ENCODE data around the gene SKOR2. TPM values are rescaled to one million over a fixed set of nuclear protein-coding genes. Genes with fewer than 3 reads are reported as not detected.

Gene SKOR2
- total and polyA plus RNA-seq, 2 of the 4 experiments (the other 2 are of a cell fraction) = not detected

- peaks cover 9% of the 10 kb centered on the region for H3K9me3 ChIP-seq (ENCODE audit: control insufficient read depth, insufficient read depth, low read length)
- H3K79me1 ChIP-seq (ENCODE audit: low read depth in 1 of 2, low read length in 2 of 2) = no peaks in the 10 kb centered on the region
- no peak overlapping the region for H3K4ac ChIP-seq (ENCODE audit: low read depth, low read length)
- no peak overlapping the region for H3K27ac ChIP-seq (ENCODE audit: insufficient read depth, low read length)
- H3K27me3 ChIP-seq (ENCODE audit: control insufficient read depth, insufficient read depth, low read length) = peaks cover 49% of the 10 kb centered on the region
- H3K18ac ChIP-seq (ENCODE audit: low read depth, low read length) = no peak overlapping the region
- H3K9me1 ChIP-seq (ENCODE audit: insufficient read depth, low read length) = no peaks in the 10 kb centered on the region
- no peak overlapping the region for H2BK20ac ChIP-seq (ENCODE audit: low read depth, low read length)
- H2BK5ac ChIP-seq (ENCODE audit: low read depth, low read length, poor library complexity, severe bottlenecking) = no peak overlapping the region
- no peak overlapping the region for H3K4me2 ChIP-seq (ENCODE audit: low read depth, low read length)
- dilution Hi-C loops (cut with HindIII; ENCODE audit: low sequenced_read_pairs, unreplicated experiment) (no loop called here), intact Hi-C loops (cut with micrococcal nuclease) (no loop called here), in situ Hi-C loops (cut with MboI; ENCODE audit: low sequenced_read_pairs) (no loop called here)
- ATAC-seq (ENCODE audit: low read depth) (no peak), DNase-seq (no peak)
- H3K56ac ChIP-seq (ENCODE audit: extremely low read depth, insufficient read depth, low read length) = no peak overlapping the region
- H4K91ac ChIP-seq (ENCODE audit: insufficient read depth, low read depth, low read length) = no peak overlapping the region
- H2AFZ ChIP-seq (replicated peaks; ENCODE audit: low read length, poor library complexity) = no peak overlapping the region
- H3K14ac ChIP-seq (replicated peaks; ENCODE audit: low read depth, low read length) = no peak overlapping the region
- H3K9ac ChIP-seq (ENCODE audit: low read depth, low read length) = no peak overlapping the region
- no peak overlapping the region for H3K4me3 ChIP-seq (ENCODE audit: insufficient read depth, low read depth, low read length)
- no peak overlapping the region for H2BK120ac ChIP-seq (ENCODE audit: low read depth, low read length)
- no TSS peak for BruUV-seq (replicated peaks)
- 4% methylated on average over 22 of the region's 47 CpGs; no CpG with 5 or more reads in 1 of the 2 experiments for WGBS, 2 experiments (ENCODE audit: extremely low coverage in 2 of 2, insufficient read length in 1 of 2)
- TF ChIP-seq MXI1 (IDR thresholded peaks at IDR 0.05; ENCODE audit: borderline replicate concordance, low read depth, low read length) = no peak
- TF ChIP-seq MAFK (IDR thresholded peaks at IDR 0.05; ENCODE audit: low read depth, low read length) = no peak
- no peak for TF ChIP-seq CHD1 (IDR thresholded peaks at IDR 0.05; ENCODE audit: low read depth, low read length)
- H3K4me1 ChIP-seq (ENCODE audit: control insufficient read depth, insufficient read depth, low read length) = no peaks in the 10 kb centered on the region
- no peaks in the 10 kb centered on the region for H3K36me3 ChIP-seq (ENCODE audit: control insufficient read depth, insufficient read depth, low read length)
- CTCF ChIA-PET = no interaction called here
- no peak overlapping the region for H2BK15ac ChIP-seq (ENCODE audit: low read depth, low read length)
- no peak overlapping the region for H2AK9ac ChIP-seq (replicated peaks; ENCODE audit: low read depth, low read length, poor library complexity)
- H3K23ac ChIP-seq (ENCODE audit: low read depth, low read length) = no peak overlapping the region
- no peak overlapping the region for H4K8ac ChIP-seq (ENCODE audit: low read depth in 2 of 2, low read length in 2 of 2)
- no peak overlapping the region for H4K5ac ChIP-seq (ENCODE audit: low read depth, low read length)
- H4K20me1 ChIP-seq (ENCODE audit: insufficient read depth, low read length) = no peaks in the 10 kb centered on the region
- POLR2A ChIA-PET (ENCODE audit: unreplicated experiment) = no interaction called here
- no peak overlapping the region for H2AK5ac ChIP-seq (ENCODE audit: low read depth, low read length)
Measured at GRCh38 chr18:47247036-47247415, 4.4 kb downstream of the SKOR2 start.

All from IMR-90 (cell line).